IMR-90 (cell line): ENCODE measurements around the gene EFNA5. TPM values are rescaled to one million over a fixed set of nuclear protein-coding genes. Genes with fewer than 3 reads are reported as not detected.

Source experiments
- ATAC-seq: fragments of 200-7000 bp; cut with Tn5 transposase; 2 replicates; pipeline ENCODE4 v1.9.1; 2020; ENCODE audit warnings: low read depth, mild to moderate bottlenecking, moderate library complexity
- BruUV-seq: library from RNA; stranded (reverse); fragments of 400-500 nt; replicated peaks from 2 replicates; lab custom pipeline; 2021; lab: Mats Ljungman, UMichigan
- CTCF ChIA-PET: fragments of 300-600 bp; formaldehyde crosslinking; extraction: SDS; loops from one replicate; lab custom pipeline; 2021; ENCODE audit warnings: antibody characterized with exemption; lab: Yijun Ruan, JAX
- POLR2A ChIA-PET: fragments of 300-600 bp; sonication (Branson Sonifier 250); formaldehyde crosslinking; loops from one replicate; lab custom pipeline; 2022; ENCODE audit warnings: antibody characterized with exemption; ENCODE audit not compliant: unreplicated experiment; lab: Charles Lee
- DNase-seq: peaks from one replicate; pipeline ENCODE4 v3.0.0; 2013
- H2AFZ ChIP-seq: replicated peaks from 2 replicates; pipeline ENCODE3; 2013; ENCODE audit warnings: low read length, mild to moderate bottlenecking; ENCODE audit not compliant: poor library complexity
- H2AK5ac ChIP-seq: 2 replicates; pipeline ENCODE4 v1.6.1; 2013; ENCODE audit warnings: low read depth, low read length, inconsistent platforms
- H2AK9ac ChIP-seq: replicated peaks from 2 replicates; pipeline ENCODE3; 2013; ENCODE audit warnings: mild to moderate bottlenecking, low read depth, low read length, moderate library complexity; ENCODE audit not compliant: poor library complexity
- H2BK120ac ChIP-seq: 2 replicates; pipeline ENCODE4 v1.6.1; 2013; ENCODE audit warnings: low read depth, low read length, inconsistent platforms
- H2BK15ac ChIP-seq: 3 replicates; pipeline ENCODE4 v1.6.1; 2013; ENCODE audit warnings: low read depth, low read length, inconsistent platforms
- H2BK20ac ChIP-seq: 2 replicates; pipeline ENCODE4 v1.6.1; 2013; ENCODE audit warnings: low read depth, mild to moderate bottlenecking, inconsistent platforms, low read length, moderate library complexity
- H2BK5ac ChIP-seq: 2 replicates; pipeline ENCODE4 v1.6.1; 2013; ENCODE audit warnings: mild to moderate bottlenecking, low read depth, low read length, inconsistent platforms; ENCODE audit not compliant: poor library complexity, severe bottlenecking
- H3K14ac ChIP-seq: replicated peaks from 2 replicates; pipeline ENCODE4 v1.6.1; 2013; ENCODE audit warnings: low read depth, low read length, inconsistent platforms
- H3K18ac ChIP-seq: 2 replicates; pipeline ENCODE4 v1.6.1; 2013; ENCODE audit warnings: low read depth, low read length, control low read depth
- H3K23ac ChIP-seq: 2 replicates; pipeline ENCODE4 v1.6.1; 2013; ENCODE audit warnings: low read depth, low read length, inconsistent platforms
- H3K27ac ChIP-seq: 2 replicates; pipeline ENCODE4 v1.5.1; 2013; ENCODE audit warnings: mild to moderate bottlenecking, control low read depth, low read length; ENCODE audit not compliant: insufficient read depth
- H3K27me3 ChIP-seq: 2 replicates; pipeline ENCODE4 v1.6.1; 2013; ENCODE audit warnings: low read length; ENCODE audit not compliant: control insufficient read depth, insufficient read depth
- H3K36me3 ChIP-seq: 2 replicates; pipeline ENCODE4 v1.6.1; 2013; ENCODE audit warnings: low read length, mixed read lengths; ENCODE audit not compliant: control insufficient read depth, insufficient read depth
- H3K4ac ChIP-seq: 2 replicates; pipeline ENCODE4 v1.6.1; 2013; ENCODE audit warnings: low read depth, low read length, inconsistent platforms
- H3K4me1 ChIP-seq: 2 replicates; pipeline ENCODE4 v1.6.1; 2013; ENCODE audit warnings: low read length, mixed read lengths; ENCODE audit not compliant: control insufficient read depth, insufficient read depth
- H3K4me2 ChIP-seq: 2 replicates; pipeline ENCODE4 v1.6.1; 2013; ENCODE audit warnings: low read depth, mild to moderate bottlenecking, control low read depth, low read length, moderate library complexity
- H3K4me3 ChIP-seq: 2 replicates; pipeline ENCODE4 v1.5.1; 2013; ENCODE audit warnings: low read depth, mild to moderate bottlenecking, control low read depth, low read length, moderate library complexity; ENCODE audit not compliant: insufficient read depth
- H3K56ac ChIP-seq: 2 replicates; pipeline ENCODE4 v1.6.1; 2013; ENCODE audit warnings: low read length, inconsistent platforms; ENCODE audit not compliant: insufficient read depth; ENCODE audit errors: extremely low read depth
- H3K79me1 ChIP-seq, 2 experiments: 2 replicates each; pipeline ENCODE4 v1.6.1; 2013; ENCODE audit warnings: low read length in 2 of 2, inconsistent platforms in 1 of 2, low read depth in 1 of 2
- H3K9ac ChIP-seq: 2 replicates; pipeline ENCODE4 v1.6.1; 2013; ENCODE audit warnings: low read depth, low read length, control low read depth
- H3K9me1 ChIP-seq: 2 replicates; pipeline ENCODE4 v1.6.1; 2013; ENCODE audit warnings: low read length, inconsistent platforms; ENCODE audit not compliant: insufficient read depth
- H3K9me3 ChIP-seq: 2 replicates; pipeline ENCODE4 v1.6.1; 2013; ENCODE audit warnings: low read length; ENCODE audit not compliant: control insufficient read depth, insufficient read depth
- H4K20me1 ChIP-seq: 2 replicates; pipeline ENCODE4 v1.6.1; 2013; ENCODE audit warnings: low read length, inconsistent platforms; ENCODE audit not compliant: insufficient read depth
- H4K5ac ChIP-seq: 2 replicates; pipeline ENCODE4 v1.6.1; 2013; ENCODE audit warnings: mild to moderate bottlenecking, low read depth, low read length, control low read depth
- H4K8ac ChIP-seq, 2 experiments: 2 replicates each; pipeline ENCODE4 v1.6.1; 2013; ENCODE audit warnings: low read depth in 2 of 2, low read length in 2 of 2, control low read depth in 1 of 2, inconsistent platforms in 1 of 2
- H4K91ac ChIP-seq: 2 replicates; pipeline ENCODE4 v1.6.1; 2013; ENCODE audit warnings: low read depth, low read length, inconsistent platforms; ENCODE audit not compliant: insufficient read depth
- CHD1 ChIP-seq: IDR thresholded peaks from 2 replicates; pipeline ENCODE4 v1.6.1; 2012; ENCODE audit warnings: low read depth, low read length, improper control_type of control experiment
- FOS ChIP-seq: fragments of 150-350 bp; IDR thresholded peaks from 2 replicates; pipeline ENCODE4 v1.6.1; 2016; ENCODE audit warnings: low read depth, low read length
- MAFK ChIP-seq: IDR thresholded peaks from 2 replicates; pipeline ENCODE4 v1.6.1; 2012; ENCODE audit warnings: low read depth, low read length, improper control_type of control experiment
- MAZ ChIP-seq: IDR thresholded peaks from 2 replicates; pipeline ENCODE4 v1.6.1; 2012; ENCODE audit warnings: low read depth, mild to moderate bottlenecking, low read length, improper control_type of control experiment, moderate library complexity, borderline replicate concordance
- MXI1 ChIP-seq: IDR thresholded peaks from 2 replicates; pipeline ENCODE4 v1.6.1; 2012; ENCODE audit warnings: low read depth, mild to moderate bottlenecking, low read length, moderate library complexity, borderline replicate concordance
- NFE2L2 ChIP-seq: fragments of 150-350 bp; IDR thresholded peaks from 2 replicates; pipeline ENCODE4 v1.6.1; 2016; ENCODE audit warnings: low read depth, mild to moderate bottlenecking, low read length
- POLR2A ChIP-seq: IDR thresholded peaks from 2 replicates; pipeline ENCODE4 v1.6.1; 2012; ENCODE audit warnings: mild to moderate bottlenecking, low read depth, low read length
- RAD21 ChIP-seq: IDR thresholded peaks from 2 replicates; pipeline ENCODE4 v1.6.1; 2012; ENCODE audit warnings: low read length, improper control_type of control experiment
- RCOR1 ChIP-seq: IDR thresholded peaks from 2 replicates; pipeline ENCODE4 v1.6.1; 2012; ENCODE audit warnings: mild to moderate bottlenecking, low read length, improper control_type of control experiment; ENCODE audit not compliant: insufficient replicate concordance
- RFX5 ChIP-seq: IDR thresholded peaks from 2 replicates; pipeline ENCODE4 v1.8.0; 2012; ENCODE audit warnings: low read depth, mild to moderate bottlenecking, low read length, moderate library complexity
- WGBS, 2 experiments: methylation state at CpG; one replicate each; pipeline versions ENCODE4 v1.1.5 to v1.1.7; 2013; ENCODE audit warnings: missing lambda C conversion rate in 2 of 2; ENCODE audit not compliant: insufficient read length in 1 of 2; ENCODE audit errors: extremely low coverage in 2 of 2; 5-methylcytosine and 5-hydroxymethylcytosine counted together
- dilution Hi-C: fragments of 300-500 bp; cut with HindIII; formaldehyde crosslinking; loops from one replicate; pipeline ENCODE4 v1.14.3; 2018; ENCODE audit warnings: low sequenced_read_pairs; ENCODE audit not compliant: unreplicated experiment
- in situ Hi-C: fragments of 300-500 bp; cut with MboI; formaldehyde crosslinking; loops from 3 replicates; pipeline ENCODE4 v1.14.3; 2019; ENCODE audit warnings: low sequenced_read_pairs, inconsistent platforms, mixed read lengths
- intact Hi-C: fragments of 100-400 bp; cut with micrococcal nuclease; formaldehyde crosslinking; loops from 2 replicates; pipeline ENCODE4 v1.10.0; 2022
- polyA plus RNA-seq, 3 experiments: library from polyadenylated mRNA; depleted of rRNA; stranded (reverse); fragments of >200 nt; gene quantifications; 2 replicates each; pipeline ENCODE4 v1.2.3, GENCODE V29; 2012; ENCODE audit warnings: low replicate concordance in 1 of 3
- total RNA-seq: library from RNA; depleted of rRNA; stranded (reverse); fragments of >200 nt; gene quantifications from 2 replicates; pipeline ENCODE4 v1.2.3, GENCODE V29; 2012
- TF ChIP-seq, protein P1 (sequence below): fragments of 150-350 bp; IDR thresholded peaks from 2 replicates; pipeline ENCODE4 v1.6.1; 2016; ENCODE audit warnings: low read depth, mild to moderate bottlenecking, low read length, moderate library complexity, borderline replicate concordance
- TF ChIP-seq, protein P2 (sequence below): fragments of 150-350 bp; IDR thresholded peaks from 2 replicates; pipeline ENCODE4 v1.6.1; 2017; ENCODE audit warnings: mild to moderate bottlenecking, antibody characterized with exemption, low read length, low read depth

Gene EFNA5
- total and polyA plus RNA-seq, 2 of the 4 experiments (the other 2 are of a cell fraction): 1.5 to 1.6 TPM

DNA sequence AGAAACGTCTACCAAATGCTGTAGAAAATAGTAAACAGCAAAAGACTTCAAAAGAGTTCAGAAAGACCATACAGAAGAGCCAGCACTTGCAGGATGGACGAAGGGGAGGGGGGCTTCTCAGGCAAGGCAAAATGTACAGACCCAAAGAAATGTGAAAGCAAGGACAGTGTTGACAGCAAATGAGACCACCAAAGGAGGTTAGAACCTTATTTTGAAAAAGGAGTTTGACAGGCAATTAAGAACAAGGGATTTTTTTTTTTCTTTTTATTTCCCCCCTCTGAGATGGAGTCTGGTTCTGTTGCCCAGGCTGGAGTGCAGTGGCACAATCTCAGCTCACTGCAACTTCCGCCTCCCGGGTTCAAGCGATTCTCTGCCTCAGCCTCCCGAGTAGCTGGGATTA lies 223.2 kb downstream of the EFNA5 start:
- CTCF ChIA-PET: no interaction called here
- Histone ChIP-seq H4K20me1 (no peaks in the 10 kb centered on the region), H3K18ac (no peak overlapping the region), H3K36me3 (no peaks in the 10 kb centered on the region), H2AFZ (no peak overlapping the region), H3K4me3 (no peak overlapping the region), H2AK9ac (no peak overlapping the region), H3K4ac (no peak overlapping the region), H3K27ac (no peak overlapping the region), H4K91ac (no peak overlapping the region), H2BK15ac (0 out of 3 replicates have a peak overlapping the region, but pooled peaks have one; percentile 3), H3K27me3 (no peaks in the 10 kb centered on the region), H4K5ac (no peak overlapping the region), H2BK5ac (no peak overlapping the region), H3K23ac (no peak overlapping the region), H4K8ac (no peak overlapping the region), H3K9ac (no peak overlapping the region), H2BK20ac (no peak overlapping the region), H3K56ac (no peak overlapping the region), H3K4me1 (peaks cover 4% of the 10 kb centered on the region), H2BK120ac (no peak overlapping the region), H3K9me3 (no peaks in the 10 kb centered on the region), H3K79me1 (no peaks in the 10 kb centered on the region), H3K14ac (no peak overlapping the region), H3K9me1 (0 out of 2 replicates have a peak, but pooled peaks cover 3% of the 10 kb centered on the region), H3K4me2 (no peak overlapping the region), H2AK5ac (no peak overlapping the region)
- intact Hi-C loops: no loop called here
- TF ChIP-seq FOS: no peak
- TF ChIP-seq, protein P1, sequence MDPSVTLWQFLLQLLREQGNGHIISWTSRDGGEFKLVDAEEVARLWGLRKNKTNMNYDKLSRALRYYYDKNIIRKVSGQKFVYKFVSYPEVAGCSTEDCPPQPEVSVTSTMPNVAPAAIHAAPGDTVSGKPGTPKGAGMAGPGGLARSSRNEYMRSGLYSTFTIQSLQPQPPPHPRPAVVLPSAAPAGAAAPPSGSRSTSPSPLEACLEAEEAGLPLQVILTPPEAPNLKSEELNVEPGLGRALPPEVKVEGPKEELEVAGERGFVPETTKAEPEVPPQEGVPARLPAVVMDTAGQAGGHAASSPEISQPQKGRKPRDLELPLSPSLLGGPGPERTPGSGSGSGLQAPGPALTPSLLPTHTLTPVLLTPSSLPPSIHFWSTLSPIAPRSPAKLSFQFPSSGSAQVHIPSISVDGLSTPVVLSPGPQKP: no peak
- TF ChIP-seq CHD1: no peak
- TF ChIP-seq MAZ: no peak
- TF ChIP-seq, protein P2, sequence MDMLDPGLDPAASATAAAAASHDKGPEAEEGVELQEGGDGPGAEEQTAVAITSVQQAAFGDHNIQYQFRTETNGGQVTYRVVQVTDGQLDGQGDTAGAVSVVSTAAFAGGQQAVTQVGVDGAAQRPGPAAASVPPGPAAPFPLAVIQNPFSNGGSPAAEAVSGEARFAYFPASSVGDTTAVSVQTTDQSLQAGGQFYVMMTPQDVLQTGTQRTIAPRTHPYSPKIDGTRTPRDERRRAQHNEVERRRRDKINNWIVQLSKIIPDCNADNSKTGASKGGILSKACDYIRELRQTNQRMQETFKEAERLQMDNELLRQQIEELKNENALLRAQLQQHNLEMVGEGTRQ: no peak
- no peak for TF ChIP-seq MAFK
- TF ChIP-seq RFX5: no peak
- TF ChIP-seq POLR2A: no peak
- TF ChIP-seq RAD21: no peak
- no peak for TF ChIP-seq MXI1
- TF ChIP-seq RCOR1: no peak
- TF ChIP-seq NFE2L2: no peak
- in situ Hi-C loops: no loop called here
- POLR2A ChIA-PET: no interaction called here
- no CpG with 5 or more reads among the region's 6 CpGs for WGBS, 2 experiments
- no peak for ATAC-seq
- dilution Hi-C loops: no loop called here
- BruUV-seq: no TSS peak
- DNase-seq: no peak
